Measurements from ENCODE around the gene PSMD9. TPM values are rescaled to one million over a fixed set of nuclear protein-coding genes. Genes with fewer than 3 reads are reported as not detected.
A peak's percentile ranks its signal among the peaks of the same experiment; 100 is the strongest.

Gene PSMD9
- total RNA-seq, 2 experiments from 2014 or later: 48.6 to 50.7 TPM

DNA sequence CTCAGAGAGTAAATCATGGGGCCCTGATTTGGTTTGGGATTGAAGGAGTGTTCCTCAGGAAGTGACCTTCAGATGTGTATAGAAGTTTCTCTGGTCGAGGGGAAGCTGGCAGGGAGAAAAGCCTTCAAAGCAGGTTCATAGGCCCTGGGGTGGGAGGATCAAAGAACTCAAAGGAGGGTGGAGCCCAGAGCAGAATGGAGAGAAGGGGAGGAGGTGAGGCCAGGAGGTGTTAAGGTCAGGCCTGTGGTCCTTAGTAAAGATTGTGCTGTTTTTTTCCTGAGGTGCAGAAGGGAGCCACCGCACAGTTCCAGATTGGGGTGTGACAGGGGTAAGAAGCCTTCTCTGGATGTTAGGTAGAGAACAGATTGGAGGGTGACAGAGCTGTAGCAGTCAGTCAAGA lies 20.1 kb downstream of the PSMD9 start:
- ChIA-PET CTCF (interaction anchor here (1.0 kb wide), 1 partner anchor 10 kb away, joined by 4 read pairs; the partner anchor contains the start of gene CFAP251), POLR2A (interaction anchor here (0.8 to 1.2 kb wide), 2 partner anchors 21 to 114 kb away, joined by 3 read pairs; no protein-coding TSS in a partner anchor)
- Mint-ChIP-seq H3K4me3 (no peak overlapping the region), H3K4me1 (ENCODE audit: low read depth) (peaks cover 14% of the 10 kb centered on the region), H3K27ac (peak overlapping the region; percentile 33), H3K36me3 (ENCODE audit: low read depth) (peaks cover 39% of the 10 kb centered on the region), H3K9me3 (no peaks in the 10 kb centered on the region), H3K27me3 (no peaks in the 10 kb centered on the region)
- DNase-seq (peak; percentile 9), ATAC-seq (peak; percentile 40)
- intact Hi-C loops (cut with micrococcal nuclease): no loop called here
- TF ChIP-seq, protein P1, sequence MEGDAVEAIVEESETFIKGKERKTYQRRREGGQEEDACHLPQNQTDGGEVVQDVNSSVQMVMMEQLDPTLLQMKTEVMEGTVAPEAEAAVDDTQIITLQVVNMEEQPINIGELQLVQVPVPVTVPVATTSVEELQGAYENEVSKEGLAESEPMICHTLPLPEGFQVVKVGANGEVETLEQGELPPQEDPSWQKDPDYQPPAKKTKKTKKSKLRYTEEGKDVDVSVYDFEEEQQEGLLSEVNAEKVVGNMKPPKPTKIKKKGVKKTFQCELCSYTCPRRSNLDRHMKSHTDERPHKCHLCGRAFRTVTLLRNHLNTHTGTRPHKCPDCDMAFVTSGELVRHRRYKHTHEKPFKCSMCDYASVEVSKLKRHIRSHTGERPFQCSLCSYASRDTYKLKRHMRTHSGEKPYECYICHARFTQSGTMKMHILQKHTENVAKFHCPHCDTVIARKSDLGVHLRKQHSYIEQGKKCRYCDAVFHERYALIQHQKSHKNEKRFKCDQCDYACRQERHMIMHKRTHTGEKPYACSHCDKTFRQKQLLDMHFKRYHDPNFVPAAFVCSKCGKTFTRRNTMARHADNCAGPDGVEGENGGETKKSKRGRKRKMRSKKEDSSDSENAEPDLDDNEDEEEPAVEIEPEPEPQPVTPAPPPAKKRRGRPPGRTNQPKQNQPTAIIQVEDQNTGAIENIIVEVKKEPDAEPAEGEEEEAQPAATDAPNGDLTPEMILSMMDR (IDR thresholded peaks at IDR 0.05): no peak

DNA sequence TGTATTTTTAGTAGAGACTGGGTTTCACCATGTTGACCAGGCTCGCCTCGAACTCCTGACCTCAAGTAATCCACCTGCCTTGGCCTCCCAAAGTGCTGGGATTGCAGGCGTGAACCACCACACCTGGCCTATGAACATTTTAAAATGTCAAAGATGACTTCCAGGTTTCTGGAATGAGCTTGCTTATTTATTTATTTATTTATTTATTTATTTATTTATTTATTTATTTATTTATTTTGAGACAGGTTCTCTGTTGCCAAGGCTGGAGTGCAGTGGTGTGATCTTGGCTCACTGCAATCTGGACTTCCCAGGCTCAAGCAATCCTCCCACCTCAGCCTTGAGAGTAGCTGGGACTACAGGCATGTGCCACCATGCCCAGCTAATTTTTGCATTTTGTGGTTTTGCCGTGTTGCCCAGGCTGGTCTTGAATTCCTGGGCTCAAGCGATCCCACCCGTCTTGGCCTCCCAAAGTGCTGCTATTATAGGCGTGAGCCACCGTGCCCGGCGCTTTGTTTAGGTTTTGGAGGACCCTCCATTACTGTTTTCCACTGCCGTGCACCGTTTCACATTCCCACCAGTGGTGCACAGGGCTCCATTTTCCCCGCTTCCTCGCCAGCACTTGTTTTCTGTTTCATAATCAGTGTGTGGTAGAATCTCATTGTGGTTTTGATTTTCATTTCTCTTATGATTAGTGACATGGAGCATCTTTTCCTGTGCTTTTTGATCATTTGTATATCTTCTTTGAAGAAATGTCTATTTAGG lies 23.4 kb downstream of the PSMD9 start:
- peaks cover 14% of the 10 kb centered on the region for H3K4me1 Mint-ChIP-seq (ENCODE audit: low read depth)
- H3K27me3 Mint-ChIP-seq: no peaks in the 10 kb centered on the region
- ATAC-seq (peak; percentile 68), DNase-seq (peak; percentile 42)
- intact Hi-C loops (cut with micrococcal nuclease): no loop called here
- CTCF ChIA-PET: interaction anchor here (0.7 to 1.3 kb wide), 2 partner anchors 18 to 116 kb away, joined by 3 read pairs; no protein-coding TSS in a partner anchor
- H3K4me3 Mint-ChIP-seq: no peak overlapping the region
- TF ChIP-seq, protein P1 (IDR thresholded peaks at IDR 0.05): no peak
- H3K36me3 Mint-ChIP-seq (ENCODE audit: low read depth): peaks cover 33% of the 10 kb centered on the region
- no peaks in the 10 kb centered on the region for H3K9me3 Mint-ChIP-seq
- POLR2A ChIA-PET: no interaction called here
- peak overlapping the region; percentile 40 for H3K27ac Mint-ChIP-seq

DNA sequence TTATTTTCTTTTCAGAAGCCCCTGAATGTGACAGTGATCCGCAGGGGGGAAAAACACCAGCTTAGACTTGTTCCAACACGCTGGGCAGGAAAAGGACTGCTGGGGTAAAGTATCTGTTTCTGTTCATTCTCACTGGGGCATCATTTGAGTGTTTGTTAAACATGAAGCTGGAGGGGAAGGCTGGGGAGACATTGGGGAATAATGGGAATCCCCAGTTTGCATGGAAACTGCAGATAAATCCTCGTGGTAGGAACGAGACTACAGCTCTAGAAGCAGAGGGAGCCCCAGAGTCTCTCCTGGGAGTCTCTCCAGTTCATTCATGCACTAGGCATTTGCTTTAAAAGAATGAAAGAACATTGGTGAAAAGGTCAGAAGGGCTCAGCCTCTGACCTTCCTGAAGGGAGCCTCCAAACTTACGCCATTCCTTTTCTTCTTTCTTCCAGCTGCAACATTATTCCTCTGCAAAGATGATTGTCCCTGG lies 27.3 kb downstream of the PSMD9 start:
- Mint-ChIP-seq H3K4me3 (no peak overlapping the region), H3K27me3 (no peaks in the 10 kb centered on the region), H3K4me1 (ENCODE audit: low read depth) (peaks cover 19% of the 10 kb centered on the region), H3K36me3 (ENCODE audit: low read depth) (peaks cover 30% of the 10 kb centered on the region), H3K9me3 (no peaks in the 10 kb centered on the region), H3K27ac (peak overlapping the region; percentile 42)
- DNase-seq (no peak), ATAC-seq (no peak)
- ChIA-PET CTCF (interaction anchor here (1.1 to 4.0 kb wide), 5 partner anchors 22 to 207 kb away, joined by 3 to 21 read pairs (median 9); partner anchors contain the start of genes PSMD9 and RHOF), POLR2A (no interaction called here)
- TF ChIP-seq, protein P1 (IDR thresholded peaks at IDR 0.05): no peak
- intact Hi-C loops (cut with micrococcal nuclease): no loop called here

DNA sequence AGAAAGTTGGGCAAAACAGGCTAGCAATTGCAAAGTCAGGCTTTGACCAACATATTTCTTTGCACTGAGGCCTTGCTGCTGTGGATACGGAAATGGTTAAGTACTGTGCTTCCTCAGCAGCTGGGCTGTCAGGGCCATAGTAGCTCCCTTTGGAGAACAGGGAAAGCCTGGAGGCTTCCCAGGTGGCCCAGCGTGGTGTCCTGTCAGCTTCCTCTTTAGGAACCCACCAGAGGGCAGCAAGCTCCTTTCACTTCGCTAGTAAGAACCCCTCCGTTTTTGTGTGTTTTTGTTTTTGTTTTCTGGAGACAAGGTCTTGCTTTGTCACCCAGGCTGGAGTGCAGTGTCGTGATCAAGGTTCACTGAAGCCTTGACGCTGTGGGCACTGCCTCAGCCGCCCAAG lies 28.1 kb downstream of the PSMD9 start:
- DNase-seq: peak; percentile 12
- Mint-ChIP-seq H3K27ac (peak overlapping the region; percentile 57), H3K27me3 (no peaks in the 10 kb centered on the region), H3K36me3 (ENCODE audit: low read depth) (peaks cover 25% of the 10 kb centered on the region), H3K4me3 (no peak overlapping the region), H3K4me1 (ENCODE audit: low read depth) (peaks cover 17% of the 10 kb centered on the region), H3K9me3 (no peaks in the 10 kb centered on the region)
- intact Hi-C loops (cut with micrococcal nuclease): no loop called here
- ATAC-seq: no peak
- TF ChIP-seq, protein P1 (IDR thresholded peaks at IDR 0.05): no peak
- ChIA-PET POLR2A (interaction anchor here (0.6 kb wide), 1 partner anchor 75 kb away, joined by 4 read pairs; no protein-coding TSS in a partner anchor), CTCF (interaction anchor here (1.1 to 4.0 kb wide), 8 partner anchors 23 to 206 kb away, joined by 3 to 21 read pairs (median 8); partner anchors contain the start of genes PSMD9 and RHOF)

All from activated CD8-positive, alpha-beta T cell treated with anti-CD3 and anti-CD28 coated beads for 36 hours (primary cell).